CD1c-positive myeloid dendritic cell (primary cell): ENCODE results near the gene POLR3B.
"Not testable (repeated sequence)": the region's sequence is repeated elsewhere in the genome, so short reads cannot be mapped to it uniquely, and the experiment has no call there.

Source experiments
- DNase-seq: peaks from one replicate; pipeline ENCODE4 v3.0.0-alpha.2; 2016; ENCODE audit errors: extremely low spot score

POLR3B gene

GRCh38 chr12:106461730-106462129 lies 104.2 kb downstream of the POLR3B start:
- DNase-seq: no peak

- DNase-seq: not testable (repeated sequence)
Observed at GRCh38 chr12:106465605-106466004, 108.1 kb downstream of the POLR3B start.

GRCh38 chr12:106475662-106476061 lies 118.1 kb downstream of the POLR3B start:
- DNase-seq: not testable (repeated sequence)

DNA sequence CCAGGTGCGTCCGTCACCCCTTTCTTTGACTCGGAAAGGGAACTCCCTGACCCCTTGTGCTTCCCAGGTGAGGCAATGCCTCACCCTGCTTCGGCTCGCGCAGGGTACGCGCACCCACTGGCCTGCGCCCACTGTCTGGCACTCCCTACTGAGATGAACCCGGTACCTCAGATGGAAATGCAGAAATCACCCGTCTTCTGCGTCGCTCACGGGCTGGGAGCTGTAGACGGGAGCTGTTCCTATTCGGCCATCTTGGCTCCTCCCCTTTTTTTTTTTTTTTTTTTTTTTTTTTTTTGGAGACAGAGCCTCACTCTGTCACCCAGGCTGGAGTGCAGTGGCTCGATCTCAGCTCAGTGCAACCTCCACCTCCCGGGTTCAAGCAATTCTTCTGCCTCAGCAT lies 120.1 kb downstream of the POLR3B start:
- not testable (repeated sequence) for DNase-seq

DNA sequence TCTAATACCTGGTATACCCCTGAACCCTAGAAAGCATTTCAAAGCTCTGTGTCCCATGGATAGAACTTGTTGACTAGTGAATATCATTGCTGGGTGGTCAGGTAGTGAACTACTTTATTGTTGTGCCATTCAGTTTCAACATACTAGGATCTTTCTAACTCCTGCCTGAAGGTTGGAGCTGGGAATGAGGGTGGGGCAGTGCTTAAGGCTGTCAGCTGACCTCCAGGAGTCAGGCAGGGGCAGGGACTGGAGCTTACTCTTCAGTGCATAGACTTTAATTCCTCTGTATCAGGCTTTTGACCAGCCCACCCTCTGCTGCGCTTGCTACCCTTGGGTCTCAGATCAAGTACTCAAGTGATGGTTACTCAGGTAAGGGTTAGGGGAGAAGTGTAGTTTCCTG lies 122.7 kb downstream of the POLR3B start:
- no peak for DNase-seq

DNA sequence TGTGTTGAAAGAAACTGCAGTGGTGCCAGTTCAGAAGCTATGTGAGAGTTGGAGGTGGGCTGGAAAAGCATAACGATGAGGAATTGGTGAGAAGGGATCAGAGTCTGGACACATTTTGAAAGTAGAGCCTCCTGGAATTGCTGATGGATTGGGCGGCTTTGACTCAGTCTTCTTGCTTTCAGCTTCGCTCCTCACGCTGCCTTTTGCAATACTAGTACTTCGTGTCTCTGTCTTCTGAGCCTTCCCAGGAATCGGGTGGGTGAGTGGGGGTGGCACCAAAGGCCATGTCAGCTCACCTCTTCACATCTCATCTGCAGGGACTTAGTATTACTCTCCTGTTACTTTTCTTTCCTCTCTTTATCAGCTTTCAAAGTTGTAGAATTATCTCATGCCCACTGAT lies 123.7 kb downstream of the POLR3B start:
- DNase-seq: no peak

DNA sequence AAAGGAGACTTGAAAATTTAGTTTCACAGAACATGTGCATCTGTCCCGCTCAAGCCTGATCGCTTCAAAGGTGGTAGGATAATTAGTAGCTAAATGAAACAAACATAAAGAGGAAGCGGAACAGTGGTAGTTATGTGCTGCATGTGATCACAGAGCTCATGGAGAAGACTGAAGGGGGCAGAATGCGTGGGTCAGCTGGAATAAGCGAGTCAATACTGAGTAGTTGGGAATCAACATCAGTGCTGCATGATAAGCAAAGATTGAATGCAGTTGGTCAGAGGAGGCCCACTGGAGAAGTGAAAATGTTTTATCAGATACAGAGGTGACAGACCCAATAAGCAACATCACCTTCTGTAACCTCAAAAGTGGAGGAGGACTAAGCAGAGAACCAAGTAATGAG lies 130.1 kb downstream of the POLR3B start:
- no peak for DNase-seq

DNA sequence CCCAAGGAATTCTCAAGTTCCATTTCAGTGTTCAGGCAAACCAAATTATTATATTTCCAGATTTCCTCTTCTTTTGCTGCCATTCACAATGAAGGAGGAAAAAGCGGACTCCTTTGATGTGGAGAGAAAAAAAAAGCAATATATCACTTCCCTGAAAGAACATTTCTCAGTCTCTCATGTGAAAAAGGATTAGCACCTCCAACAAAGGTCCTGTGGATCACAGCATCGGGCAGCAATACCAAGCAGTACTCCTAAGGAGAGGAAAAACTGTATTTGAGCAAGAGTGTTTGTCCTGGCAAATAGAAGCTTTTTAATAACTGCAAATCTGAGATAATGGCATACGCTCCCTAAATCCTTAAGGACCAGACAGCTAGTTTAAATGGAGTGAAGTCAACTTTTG lies 131.3 kb downstream of the POLR3B start:
- no peak for DNase-seq

- DNase-seq: no peak
Observed at GRCh38 chr12:106490264-106490663, 132.7 kb downstream of the POLR3B start.

DNA sequence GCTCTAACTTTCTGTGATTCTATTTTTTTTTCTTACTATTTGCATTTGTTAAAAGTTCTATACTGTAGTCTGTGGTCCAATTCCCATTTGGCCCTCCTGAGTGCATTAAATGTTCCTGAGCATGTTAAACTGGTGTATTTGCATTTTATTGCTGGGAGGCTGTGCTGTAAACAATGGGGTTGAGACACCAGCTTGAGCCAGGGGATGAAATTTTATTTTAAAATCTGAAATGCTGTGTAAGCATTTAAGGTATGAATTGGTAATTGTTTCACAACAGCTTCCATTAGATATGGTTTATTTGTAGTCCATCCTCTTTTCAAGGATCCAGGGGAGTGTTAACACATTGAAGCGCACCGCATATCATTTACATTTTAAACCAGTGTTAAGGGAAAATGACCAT lies 135.3 kb downstream of the POLR3B start:
- no peak for DNase-seq

DNA sequence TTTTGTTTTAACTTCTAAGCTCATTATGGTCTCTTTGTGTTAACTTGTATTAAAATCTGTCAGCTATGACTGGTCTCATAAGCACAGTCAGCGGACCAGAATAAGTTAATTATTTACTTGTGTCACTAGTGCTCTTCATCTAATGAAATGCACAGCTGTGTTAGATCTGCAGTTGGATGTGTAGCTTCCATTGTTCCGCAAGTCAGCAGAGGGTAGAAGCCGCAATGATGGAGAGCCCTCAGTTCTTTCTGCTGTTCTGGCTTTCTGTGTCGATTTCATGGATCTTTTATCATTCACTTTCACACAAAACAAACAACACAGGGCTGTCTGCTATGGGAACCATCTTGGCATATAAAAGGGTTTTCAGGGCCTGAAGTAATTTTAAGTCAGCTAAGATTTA lies 136.0 kb downstream of the POLR3B start:
- DNase-seq: no peak

DNA sequence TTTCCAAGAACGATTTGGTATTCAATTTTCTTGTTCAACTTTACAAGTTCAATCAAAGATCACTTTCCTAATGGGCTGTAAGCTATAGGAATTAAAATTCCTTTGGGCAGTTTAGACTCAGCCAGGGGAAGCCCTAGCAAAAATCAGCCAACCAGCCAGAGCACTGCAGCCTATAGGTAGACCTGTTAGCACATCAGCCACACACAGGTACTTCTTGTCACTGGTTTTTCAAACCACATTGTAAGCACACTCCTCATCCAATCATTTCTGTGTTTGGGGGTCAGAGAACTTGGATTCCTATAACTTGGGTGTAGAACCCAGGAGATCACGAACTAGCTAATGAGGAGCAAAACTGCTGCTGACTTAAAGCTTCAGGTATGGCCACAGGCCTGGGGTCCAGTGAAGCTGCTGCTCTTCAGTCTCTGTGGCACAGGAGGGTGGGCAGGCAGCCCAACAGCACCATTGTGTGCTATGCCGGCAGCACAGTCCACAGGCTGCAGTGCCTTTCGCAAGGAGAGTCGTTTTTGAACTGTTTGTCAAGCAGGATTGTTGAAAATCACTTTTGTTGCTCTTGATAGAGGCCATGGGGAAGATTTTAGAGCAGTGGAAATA lies 137.9 kb downstream of the POLR3B start:
- no peak for DNase-seq

- no peak for DNase-seq
Observed at GRCh38 chr12:106498056-106498455, 140.5 kb downstream of the POLR3B start.

- DNase-seq: no peak
Observed at GRCh38 chr12:106499628-106500027, 142.1 kb downstream of the POLR3B start.

GRCh38 chr12:106506691-106507090 lies 149.1 kb downstream of the POLR3B start:
- DNase-seq: no peak

- DNase-seq: no peak
Observed at GRCh38 chr12:106508966-106509365, 151.4 kb downstream of the POLR3B start.

- DNase-seq: no peak
Observed at GRCh38 chr12:106511365-106511764, 153.8 kb downstream of the POLR3B start.

- no peak for DNase-seq
Observed at GRCh38 chr12:106517314-106517713, 159.8 kb downstream of the POLR3B start.

- no peak for DNase-seq
Observed at GRCh38 chr12:106519607-106520021, 162.1 kb downstream of the POLR3B start.

DNA sequence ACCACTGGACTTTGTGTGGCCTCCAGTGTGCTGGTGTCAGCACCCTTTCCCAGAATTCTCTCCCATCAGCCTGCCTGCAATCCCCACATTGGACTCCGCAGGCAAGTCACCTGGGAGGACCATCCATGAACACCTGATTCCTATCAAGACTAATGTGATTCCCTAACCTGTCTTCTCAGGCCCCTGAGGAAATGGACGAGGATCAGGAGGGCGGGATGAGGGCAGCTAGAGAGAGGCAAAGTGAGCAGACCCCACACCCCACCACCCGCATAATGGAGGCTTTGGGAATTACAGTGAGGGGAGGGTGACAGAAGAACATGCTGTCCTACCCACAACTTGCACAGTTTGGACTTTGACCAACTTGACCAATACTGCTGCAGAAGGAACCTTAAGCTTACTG lies 164.4 kb downstream of the POLR3B start:
- DNase-seq: no peak

DNA sequence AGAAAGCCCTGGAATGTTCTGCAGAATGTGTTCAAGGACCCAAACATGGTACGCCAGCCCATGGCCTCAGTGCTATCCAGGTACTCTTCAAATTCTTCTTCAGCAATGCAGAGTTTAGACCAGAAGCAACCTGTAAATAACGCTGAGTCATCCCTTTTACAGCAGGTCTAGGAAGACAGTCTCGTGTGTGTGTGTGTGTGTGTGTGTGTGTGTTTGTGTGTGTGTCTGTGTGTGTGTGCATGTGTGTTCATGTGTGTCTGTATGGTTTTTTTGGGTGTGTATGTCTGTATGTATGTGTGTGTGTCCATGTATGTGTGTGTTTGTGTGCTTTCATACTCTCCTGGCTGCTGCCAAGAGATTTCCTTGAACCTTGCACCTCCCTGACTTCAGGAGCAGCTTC lies 165.2 kb downstream of the POLR3B start:
- no peak for DNase-seq

GRCh38 chr12:106527356-106527755 lies 169.8 kb downstream of the POLR3B start:
- no peak for DNase-seq

DNA sequence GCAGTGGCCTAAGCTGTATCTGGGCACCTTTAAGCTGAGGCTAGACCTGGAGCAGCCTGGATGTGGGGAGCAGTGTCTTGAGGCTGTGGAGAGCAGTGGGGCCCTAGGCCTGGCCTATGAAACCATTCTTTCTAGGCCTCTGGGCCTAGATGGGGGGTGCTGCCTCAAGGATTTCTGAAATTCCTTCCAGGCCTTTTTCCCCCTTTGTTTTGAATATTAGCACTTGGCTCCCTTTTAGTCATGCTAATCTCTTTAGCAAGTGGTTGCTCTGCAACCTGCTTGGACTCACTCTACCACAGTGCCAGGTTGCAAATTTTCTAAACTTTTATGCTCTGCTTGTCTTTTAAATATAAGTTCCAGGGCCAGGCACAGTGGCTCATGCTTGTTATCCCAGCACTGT lies 183.7 kb downstream of the POLR3B start:
- no peak for DNase-seq

- DNase-seq: no peak
Observed at GRCh38 chr12:106551410-106551809, 193.9 kb downstream of the POLR3B start.
